H1 (cell line): Measurements from ENCODE around the gene FOXA3. TPM values are rescaled to one million over a fixed set of nuclear protein-coding genes. Genes with fewer than 3 reads are reported as not detected.

ENCODE experiments used
- KDM1A ChIP-seq: fragments of 200-600, 300-600 bp; sonication (generic); IDR thresholded peaks from 2 replicates; pipeline ENCODE4 v1.7.1; 2016; ENCODE audit warnings: mild to moderate bottlenecking, low read length, borderline replicate concordance
- polyA plus RNA-seq, 7 experiments: library from polyadenylated mRNA; depleted of rRNA in 3 of 7; stranded (reverse) in 5 of 7; unstranded in 2 of 7; fragments of >200 nt in 5 of 7; fragments of 200-250 nt in 2 of 7; gene quantifications; 1 replicate in 5 of 7; 2 replicates in 1 of 7; 4 replicates in 1 of 7; pipeline versions ENCODE4 v1.2.1 to v1.2.3, GENCODE V29; 2011 to 2013; ENCODE audit warnings: missing spikeins in 2 of 7, mixed read lengths in 2 of 7
- total RNA-seq: library from RNA; stranded (reverse); fragmentation: NEBNext Ultra II Directional; extraction: Animal tissue kit (Norgen Biotek cat#: 25700); gene quantifications from 2 replicates; pipeline ENCODE4 v1.2.1, GENCODE V29; 2021

Gene FOXA3
- total and polyA plus RNA-seq, 2 of the 8 experiments (the other 6 are each of a cell fraction or from before 2014, with no cell fraction given): 20.2 to 49.1 TPM

DNA sequence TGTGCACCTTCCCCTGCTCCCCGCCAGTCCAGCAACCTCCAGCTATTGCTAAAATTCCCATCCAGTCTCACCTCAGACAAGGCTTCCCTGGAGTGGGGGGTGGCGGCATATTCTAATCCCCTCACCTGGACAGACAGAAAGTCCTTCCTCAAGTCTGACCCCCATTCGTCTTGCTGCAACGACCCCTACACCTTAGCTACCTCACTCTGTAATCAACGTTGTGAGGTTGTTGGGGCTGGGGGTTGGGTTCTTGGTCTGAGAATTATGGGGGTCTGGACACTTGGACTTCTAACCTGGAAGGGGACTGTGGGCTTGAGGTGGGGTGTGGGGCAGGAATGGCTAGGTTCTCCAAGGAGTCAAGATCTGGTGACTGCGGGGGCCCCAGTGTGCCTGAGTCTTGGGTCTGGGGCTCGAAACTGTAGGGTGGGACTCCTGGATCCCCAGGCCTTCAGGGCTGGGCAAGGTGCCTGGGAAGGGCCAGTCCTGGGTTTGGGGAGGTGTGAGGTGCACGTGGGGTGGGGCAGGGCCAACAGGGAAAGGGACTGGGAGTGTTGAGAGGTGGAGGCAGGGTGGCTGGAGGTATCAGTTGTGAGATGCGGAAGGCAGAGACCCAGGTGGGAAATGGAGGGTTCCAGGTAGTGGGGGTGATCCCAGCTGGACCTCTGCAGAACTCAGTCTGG lies 1.3 kb downstream of the FOXA3 start (continued):
- TF ChIP-seq KDM1A: peak; percentile 98
